Activated CD8-positive, alpha-beta memory T cell treated with anti-CD3 and anti-CD28 coated beads, Interleukin-2, amount 50 U/mL, for 24 hours (primary cell): ENCODE measurements around the gene HEY2.
"Not testable (repeated sequence)": the region's sequence is repeated elsewhere in the genome, so short reads cannot be mapped to it uniquely, and the experiment has no call there.

Source experiments
- DNase-seq: peaks from one replicate; pipeline ENCODE4 v3.0.0-alpha.2; 2020; ENCODE audit errors: extremely low read depth

Gene HEY2

DNA sequence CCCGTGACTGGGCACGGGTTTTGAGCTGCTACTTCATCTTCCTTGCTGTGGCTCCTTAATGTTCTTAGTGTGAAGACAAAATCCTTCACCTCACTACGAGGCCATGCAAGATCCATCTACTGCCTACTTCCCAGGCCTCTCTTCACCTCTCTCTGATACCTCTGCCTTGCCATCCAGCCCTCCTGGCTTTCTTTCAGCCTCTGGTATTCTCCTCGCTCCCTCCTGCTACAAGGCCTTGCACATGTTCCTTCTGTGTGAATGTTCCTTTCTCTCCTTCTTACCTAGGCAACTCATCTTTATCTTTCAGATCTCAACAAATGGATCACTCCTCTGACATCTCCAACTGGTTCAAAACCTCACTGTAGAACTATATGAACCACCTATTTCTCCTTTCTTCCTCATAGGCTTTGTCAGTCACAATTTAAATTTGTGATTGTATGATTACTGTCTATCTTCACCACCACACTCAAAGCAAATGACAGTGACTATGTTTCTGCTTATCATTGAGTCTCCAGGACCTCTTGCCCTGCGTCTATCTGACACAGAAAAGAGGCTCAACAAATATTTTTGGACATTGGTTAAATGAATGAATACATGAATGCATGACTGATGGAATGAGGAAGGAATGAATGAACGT lies 19.8 kb downstream of the HEY2 start:
- DNase-seq, result no peak

DNA sequence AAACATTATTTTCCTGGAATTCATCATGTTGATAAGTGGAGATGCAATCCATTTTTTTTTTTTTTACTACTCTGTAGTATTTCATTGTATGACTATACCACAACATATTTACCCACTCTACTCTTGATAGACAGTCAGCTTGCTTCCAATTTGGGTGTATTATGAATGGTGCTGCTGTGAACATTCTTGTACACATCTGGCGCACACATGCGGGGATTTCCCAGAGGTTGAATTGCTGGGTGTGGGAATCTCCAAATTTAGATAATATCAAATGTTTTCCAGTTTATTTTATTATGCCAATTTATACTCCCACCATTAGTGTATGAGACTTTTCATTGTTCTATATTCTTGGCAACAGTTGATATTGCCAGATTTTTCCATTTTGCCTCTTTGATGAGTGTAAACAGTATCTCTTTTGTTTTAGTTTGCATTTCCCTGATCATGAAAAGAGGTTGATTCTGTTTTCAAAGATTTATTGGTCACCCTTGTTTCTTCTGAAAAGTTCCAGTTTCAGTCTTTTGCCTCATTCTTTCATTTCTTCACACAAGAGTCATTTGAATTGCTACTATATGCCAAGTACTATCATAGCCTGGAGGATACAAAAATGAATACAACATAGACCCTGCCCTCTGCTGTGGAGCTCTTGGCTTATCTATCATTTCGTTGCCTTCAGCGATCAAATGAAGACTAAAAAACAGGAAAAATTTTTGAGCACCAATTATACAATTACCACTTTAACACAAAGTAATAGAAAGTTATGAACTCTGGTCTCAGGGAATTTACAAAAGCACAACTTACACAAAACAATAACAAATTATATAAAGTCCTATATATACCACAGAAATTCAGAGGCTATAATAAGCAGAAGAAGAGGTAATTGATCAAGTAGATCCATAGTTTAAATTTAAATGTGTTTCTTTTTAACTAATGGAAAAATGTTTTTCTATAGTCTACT lies 24.2 kb downstream of the HEY2 start:
- no peak for DNase-seq

DNA sequence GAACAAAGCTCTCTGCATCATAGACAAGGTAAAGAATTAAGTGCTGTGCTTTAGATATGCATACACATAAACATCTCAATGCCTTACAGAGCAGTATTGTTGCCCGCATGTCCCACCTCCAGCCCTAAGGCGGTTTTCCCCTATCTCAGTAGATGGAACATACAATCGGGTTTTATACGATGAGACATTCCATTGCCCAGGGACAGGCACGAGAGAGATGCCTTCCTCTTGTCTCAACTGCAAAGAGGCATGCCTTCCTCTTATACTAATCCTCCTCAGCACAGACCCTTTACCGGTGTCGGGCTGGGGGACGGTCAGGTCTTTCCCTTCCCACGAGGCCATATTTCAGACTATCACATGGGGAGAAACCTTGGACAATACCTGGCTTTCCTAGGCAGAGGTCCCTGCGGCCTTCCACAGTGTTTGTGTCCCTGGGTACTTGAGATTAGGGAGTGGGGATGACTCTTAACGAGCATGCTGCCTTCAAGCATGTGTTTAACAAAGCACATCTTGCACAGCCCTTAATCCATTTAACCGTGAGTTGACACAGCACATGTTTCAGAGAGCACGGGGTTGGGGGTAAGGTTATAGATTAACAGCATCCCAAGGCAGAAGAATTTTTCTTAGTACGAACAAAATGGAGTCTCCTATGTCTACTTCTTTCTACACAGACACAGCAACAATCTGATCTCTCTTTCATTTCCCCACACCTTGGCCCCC lies 26.8 kb downstream of the HEY2 start:
- not testable (repeated sequence) for DNase-seq

DNA sequence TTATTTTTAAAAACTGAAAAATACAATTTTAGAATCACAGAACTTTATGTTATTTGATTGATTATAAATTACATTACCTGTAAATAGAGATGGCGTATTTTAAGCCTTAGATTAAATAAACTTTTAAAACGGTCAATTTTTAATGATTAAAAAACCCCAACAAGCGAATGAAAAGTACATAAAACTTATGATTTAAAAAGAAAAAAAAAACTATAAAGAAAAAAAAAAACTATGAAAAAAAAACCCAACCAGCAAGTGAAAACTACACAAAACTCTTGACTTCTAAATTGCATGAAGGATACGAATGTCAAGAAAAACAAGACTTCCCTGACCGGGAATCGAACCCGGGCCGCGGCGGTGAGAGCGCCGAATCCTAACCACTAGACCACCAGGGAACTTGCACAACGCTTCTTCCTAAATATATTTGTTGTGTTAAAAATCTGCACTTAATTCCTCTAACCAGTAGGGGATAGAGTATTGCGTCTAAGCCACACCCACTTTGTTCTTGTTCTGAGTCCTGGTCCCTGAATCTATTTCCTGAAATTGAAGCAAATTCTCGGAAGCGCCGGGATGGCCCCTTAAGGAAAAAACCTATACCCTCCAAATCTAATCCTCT lies 30.6 kb downstream of the HEY2 start:
- DNase-seq, result peak; percentile 68

DNA sequence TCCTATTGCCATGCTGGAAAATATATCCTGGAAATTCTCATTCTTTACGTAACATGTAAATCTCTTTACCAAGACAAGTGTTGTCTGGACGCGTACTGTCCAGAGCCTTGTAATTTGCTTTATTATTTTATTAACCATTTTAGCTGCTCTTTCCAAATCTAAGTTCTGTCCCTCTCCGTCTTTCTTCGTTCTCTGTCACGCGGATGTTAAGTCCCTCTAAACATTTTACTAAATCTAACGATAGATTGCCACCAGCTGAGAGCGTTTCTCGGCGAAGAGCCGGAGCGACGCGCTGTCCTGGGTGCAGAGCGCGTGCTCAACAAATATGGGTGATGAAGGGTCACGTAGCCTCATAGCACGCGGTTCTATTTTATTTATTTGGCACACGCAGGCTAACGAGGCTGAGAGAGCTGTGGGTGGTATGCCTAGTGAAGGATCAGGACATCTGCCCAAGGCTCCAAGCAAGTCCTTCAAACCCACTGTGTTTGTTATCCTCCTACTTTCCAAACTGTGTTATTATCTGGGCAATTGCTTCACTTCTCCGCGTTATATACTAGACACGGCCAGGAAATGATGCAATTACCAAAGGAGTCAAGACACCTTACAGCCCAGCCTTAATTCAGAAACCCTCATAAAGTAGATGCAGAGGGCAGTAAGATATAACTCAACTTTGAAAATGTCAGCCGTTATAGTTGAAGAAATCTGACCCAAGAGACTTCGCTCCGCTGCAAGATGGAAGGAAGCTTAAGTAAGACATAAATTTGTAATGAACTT lies 31.3 kb downstream of the HEY2 start:
- DNase-seq, result no peak

DNA sequence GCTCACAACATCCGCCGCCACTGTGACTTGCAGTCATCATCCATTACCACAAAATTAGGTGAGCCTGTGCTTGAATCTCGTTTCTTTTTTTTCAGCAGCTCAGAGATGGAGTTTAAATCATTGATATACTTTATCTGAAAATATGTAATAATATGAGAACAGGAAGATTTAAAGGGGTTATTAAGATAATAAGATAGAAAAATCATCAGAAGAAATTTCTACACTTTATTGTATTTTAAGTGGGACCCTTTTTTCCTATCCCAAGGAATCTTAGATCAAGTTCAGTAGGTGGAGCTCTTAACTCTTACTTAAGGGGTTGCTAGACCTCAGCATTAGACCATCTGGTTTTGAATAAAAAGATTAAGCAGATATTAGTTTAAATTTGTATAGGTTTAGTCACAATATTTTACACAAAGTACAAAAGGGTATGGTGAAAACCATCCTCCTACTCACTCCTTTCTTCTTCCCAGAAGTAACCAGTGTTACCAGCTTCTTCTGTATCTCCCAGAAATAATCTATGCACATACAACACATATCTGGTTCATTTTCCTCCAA lies 32.0 kb downstream of the HEY2 start:
- DNase-seq, result no peak

DNA sequence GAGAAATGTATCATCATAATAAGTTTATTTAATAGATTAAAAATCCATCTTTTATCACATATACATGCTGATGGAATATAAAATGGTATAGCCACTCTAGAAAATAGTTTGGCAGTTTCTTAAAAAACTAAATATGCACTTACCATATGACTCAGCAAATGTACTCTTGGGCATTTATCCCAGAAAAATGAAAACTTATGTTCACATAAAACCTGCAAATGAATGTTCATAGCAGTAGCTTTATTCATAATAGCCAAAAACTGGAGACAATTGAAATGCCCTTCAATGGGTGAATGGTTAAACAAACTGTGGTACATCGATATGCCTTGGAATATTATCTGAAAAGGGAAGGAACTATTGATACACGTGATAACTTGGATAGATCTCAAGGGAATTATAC lies 34.9 kb downstream of the HEY2 start:
- no peak for DNase-seq

DNA sequence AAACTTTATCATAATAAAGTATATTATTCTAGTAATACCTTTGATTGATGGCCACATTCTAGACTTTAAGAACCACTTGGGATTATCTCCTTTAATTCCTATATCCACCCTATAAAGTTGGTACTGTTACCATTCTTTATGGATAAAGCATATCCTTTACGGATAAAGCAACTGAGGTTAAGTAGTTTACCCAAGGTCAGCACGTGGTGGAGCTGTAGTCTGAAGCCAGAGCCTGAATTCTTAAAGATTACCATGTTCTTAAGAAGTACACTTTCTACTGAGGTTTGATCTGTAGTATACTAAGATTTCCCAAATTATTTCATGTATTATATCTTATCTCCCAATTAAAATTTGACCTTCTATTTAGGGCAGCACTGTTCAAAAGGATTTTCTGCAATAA lies 38.4 kb downstream of the HEY2 start:
- DNase-seq, result no peak

DNA sequence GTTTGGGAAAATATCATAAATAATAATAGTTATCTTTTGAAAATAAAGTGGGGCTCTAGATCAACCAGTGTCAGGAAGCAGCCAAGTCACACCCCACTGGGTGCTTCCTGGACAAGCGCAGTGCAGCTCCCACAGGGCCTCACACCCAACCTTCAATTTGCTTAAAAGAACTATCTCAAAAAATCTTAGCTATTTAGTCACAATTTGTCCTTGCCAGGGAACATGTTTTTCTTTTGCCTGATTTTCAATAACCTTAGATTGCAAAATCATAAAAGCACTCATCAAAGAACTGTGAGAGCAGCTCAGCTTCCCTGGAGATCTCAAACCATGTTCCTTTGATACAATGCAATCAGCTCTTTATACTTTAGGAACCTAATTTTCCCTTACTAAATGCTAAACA lies 39.7 kb downstream of the HEY2 start:
- no peak for DNase-seq

DNA sequence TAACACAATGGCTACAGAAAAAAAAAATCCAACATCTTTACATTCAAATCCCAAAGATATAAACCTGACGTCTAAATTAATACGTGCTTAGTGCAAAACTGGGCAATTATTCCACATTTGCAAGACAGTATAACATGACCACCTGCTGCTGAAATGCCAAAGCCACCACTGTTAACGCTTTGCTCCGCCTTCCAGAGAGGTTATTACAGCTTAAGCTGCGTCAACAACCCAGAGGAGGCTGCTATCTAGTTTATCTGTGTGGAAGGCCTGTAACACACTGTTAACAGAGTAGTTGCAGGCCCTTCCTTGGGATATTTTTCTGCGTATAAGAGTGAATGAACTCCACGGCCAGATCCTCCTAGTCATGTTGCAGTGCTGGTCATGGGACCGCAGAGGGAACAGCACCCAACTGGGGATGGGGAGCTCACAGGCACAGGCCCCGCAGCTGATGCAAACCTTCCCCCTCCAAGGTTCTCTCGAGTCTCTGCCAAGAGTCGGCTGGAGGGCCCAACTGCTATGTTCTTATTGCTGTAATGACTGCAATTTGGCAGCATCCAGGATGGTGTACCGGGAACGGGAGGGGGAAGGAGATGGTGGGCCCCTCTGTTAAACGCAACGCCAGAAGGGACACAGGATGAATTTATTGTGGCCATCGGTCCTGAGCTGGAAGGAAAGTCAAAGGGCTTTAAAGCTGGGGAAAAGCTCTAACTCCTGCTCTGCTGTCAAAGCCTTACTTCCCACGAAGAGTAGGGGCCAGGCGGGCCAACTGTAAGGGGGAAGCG lies 40.3 kb downstream of the HEY2 start:
- no peak for DNase-seq

DNA sequence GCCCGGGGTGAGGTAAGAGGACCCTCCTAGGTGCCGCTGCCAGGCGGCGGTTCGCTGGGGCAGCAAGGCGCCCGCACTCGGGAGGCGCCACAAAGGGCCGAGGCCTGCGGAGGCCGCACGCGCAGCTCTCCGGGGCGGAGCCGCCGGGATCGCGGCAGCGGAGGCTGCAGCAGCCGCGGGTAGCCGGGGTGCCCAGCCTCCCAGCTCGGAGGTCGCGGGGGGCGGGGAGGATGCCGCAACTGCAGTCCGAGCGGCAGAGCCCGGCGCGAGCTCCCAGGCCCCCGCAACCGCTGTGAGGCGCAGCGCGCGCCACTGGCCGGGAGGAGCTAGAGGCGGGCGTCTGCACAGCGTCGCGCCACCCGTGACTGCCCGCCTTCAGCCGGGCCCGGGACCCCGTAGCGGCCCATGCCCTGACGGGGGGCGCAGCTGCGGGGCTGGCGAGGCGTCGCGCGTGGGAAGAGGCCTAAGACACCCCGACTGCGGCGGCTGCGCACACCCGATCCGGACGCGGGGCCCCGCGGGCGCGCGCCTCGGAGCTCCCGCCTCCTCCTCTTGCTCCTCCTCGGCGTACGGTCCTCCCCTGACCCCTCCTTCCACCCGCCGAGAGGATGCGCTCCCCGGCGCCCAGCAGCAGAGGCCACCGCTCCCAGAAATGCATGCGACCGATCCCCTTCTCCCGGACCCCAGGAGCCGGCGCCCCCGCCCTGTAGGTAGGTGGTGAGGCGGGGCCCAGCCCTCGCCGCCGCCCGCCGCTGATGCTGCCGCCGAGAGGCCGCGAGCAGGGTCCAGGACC lies 41.1 kb downstream of the HEY2 start, which contains the start of gene NCOA7:
TSS of gene NCOA7 (plus strand) at position 603 of the 793 bp plus-strand sequence. CDS start 24,395 bp downstream, outside the sequence.
- DNase-seq, result peak; percentile 39

DNA sequence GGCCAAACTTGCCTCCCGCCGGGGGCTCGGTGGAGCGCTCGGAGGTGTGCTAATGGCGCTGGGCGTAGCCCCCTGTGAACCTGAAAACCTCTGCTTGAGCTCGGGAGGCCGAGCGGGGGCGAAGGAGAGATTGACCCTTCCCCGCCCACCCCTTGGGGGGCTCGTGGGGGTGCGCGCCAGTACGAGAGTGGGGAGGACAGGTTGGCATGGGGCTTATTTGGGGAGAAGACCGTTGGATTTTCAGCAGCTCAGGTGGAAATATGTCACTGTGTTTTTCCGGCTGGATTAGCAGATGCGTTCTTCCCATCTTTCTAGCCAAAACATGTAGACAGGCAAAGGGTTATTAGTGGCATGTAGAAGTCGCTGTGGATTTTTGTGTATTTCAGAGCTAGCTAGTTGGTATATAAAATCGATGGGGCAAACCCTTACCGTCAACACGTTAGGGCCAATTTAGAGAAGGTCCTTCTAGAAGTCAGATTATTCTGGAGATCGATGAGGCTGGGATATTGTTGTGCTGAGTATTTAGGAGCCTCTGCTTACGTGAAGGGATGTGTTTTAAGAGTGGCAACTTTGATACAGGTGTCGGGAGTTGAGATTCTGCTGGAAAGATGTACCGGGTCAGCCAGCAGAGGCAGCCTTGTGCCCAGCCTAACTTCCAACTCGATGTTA lies 41.9 kb downstream of the HEY2 start:
- DNase-seq, result no peak

DNA sequence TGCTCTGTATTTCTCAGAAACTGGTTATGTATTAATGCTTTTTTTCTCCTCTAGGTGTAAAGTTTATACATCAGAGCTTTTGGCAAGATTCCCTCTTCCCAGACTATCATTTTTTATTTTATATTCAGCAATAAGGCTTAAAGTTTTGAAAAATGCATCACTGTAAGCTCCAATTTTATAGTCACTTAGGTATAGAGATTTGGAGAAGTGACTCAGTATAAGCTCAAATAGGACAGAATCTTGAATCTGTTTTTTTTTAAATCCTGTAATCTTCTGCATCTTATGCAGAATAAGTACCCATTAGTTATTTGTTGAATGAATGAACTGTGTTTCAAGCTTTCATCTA lies 42.4 kb downstream of the HEY2 start:
- no peak for DNase-seq

DNA sequence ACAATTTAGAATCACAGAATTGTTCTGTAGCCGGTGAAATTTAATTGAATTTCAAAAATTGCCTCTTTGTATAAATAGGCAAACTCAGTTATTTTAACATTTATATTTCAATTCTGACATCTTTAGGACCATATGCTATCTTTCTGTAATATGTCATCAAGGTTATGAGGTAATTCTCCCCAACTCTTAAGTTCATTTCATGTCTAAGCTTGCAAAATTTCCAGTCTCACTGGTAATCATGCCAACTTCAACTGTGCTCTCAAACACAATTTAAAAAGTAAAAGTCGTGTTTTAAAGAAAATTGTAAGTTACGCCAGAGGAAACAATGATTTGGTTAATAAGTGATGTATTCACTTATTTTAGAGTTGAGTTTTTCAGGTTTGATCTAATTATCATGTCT lies 42.7 kb downstream of the HEY2 start:
- no peak for DNase-seq

DNA sequence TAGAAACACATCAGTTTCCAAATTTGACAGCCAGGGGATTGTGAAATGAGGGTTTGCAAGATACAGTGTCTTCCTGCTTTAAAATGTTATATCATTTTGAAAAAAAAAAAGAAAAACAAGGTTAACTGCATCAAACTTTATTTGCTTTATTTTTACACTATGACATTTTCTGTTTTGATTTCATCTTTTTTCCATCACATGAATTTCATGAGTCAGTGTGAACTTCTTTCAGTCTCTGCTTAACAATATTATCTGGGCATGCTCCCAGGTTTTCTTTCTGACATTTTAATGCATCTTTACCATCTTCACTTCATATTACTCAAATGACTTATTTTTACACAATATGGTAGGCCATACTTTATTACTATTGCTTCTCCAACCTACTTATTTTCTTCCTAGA lies 43.2 kb downstream of the HEY2 start:
- DNase-seq, result no peak

DNA sequence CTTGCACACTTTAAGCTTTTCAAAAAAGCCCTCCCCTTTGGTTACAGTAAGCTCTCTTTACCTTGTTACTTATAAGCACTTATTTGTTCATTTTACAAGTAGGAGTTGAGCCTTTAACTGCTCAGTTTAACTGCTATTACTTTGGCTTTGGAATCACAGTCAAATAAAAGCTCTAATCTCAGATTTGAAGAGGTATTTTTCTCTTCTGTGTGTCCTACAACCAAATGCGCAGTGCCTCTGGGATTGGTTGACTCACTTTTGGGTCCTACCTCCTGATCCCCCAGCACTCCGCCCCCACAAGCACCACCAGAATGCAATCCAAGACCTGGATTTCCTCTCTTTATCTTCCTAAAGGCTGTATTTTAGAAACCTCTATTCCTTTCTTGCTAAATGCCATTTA lies 43.8 kb downstream of the HEY2 start:
- no peak for DNase-seq

DNA sequence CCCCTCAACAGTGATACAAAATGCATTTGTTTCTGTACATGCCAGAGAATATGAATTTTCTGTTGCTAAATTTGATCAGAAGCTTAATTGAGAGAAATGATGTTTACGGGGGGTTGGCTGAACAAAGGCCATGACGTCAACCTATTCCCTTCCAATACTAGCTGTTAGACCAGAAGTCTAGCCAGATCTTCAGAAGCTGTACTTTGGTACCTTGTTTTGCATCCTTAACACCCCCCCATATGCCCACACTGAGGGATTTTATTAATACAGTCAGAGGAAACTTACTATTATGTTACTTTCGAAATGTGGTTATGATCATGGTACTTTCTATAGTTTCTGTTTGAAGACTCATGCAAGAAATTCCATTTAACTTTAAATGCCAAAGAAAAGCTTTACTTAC lies 44.4 kb downstream of the HEY2 start:
- DNase-seq, result no peak

DNA sequence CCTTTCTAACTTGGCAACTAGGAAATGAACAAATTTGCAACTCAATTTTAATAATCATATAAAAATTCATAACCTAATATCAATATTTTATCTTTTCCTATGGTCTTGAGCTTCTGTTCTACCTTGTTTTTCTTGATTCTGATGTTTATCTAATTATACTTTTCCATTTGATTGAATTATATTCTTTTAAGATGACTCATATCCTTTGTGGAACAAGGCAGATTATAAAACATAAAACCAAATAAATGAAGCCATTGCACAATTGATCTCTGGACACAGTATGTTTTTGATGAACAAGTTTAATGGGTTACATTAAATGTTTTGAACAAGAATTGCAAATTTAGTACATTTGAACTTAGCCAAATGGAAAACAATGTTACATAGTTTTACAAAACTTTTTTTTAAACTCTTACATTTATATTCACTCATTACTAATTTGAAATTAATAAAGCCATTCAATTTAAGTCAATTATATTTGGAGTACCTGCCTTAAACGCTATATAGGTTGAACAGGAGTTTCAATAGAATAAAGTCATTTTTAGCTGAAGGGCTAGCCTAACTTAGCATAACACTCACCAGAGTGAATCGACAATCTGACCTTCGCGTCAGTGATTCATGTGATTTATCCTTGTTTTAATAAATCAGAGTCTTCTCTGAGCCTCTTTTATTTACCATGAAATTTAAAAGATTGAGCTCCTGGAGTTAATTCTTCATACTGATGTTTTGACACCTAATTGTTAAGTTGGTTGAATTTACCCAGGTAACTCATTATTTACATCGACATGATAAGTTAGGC lies 45.1 kb downstream of the HEY2 start:
- no peak for DNase-seq
